WTC11 (cell line): Measurements from ENCODE around the gene POGK. TPM values are rescaled to one million over a fixed set of nuclear protein-coding genes. Genes with fewer than 3 reads are reported as not detected.

Experiments used
- ATAC-seq: fragments of 200-7000 bp; cut with Tn5 transposase; 2 replicates; pipeline ENCODE4 v1.10.0; 2021; ENCODE audit warnings: mild to moderate bottlenecking, moderate library complexity
- CTCF ChIA-PET: fragments of 300-600 bp; sonication (Branson Sonifier 250); formaldehyde crosslinking; loops from one replicate; lab custom pipeline; 2021; ENCODE audit warnings: antibody characterized with exemption; lab: Charles Lee
- POLR2A ChIA-PET: fragments of 350-600 bp; sonication (Branson Sonifier 250); formaldehyde crosslinking; loops from one replicate; lab custom pipeline; 2021; ENCODE audit warnings: antibody characterized with exemption; lab: Charles Lee
- DNase-seq: peaks from one replicate; pipeline ENCODE4 v3.0.0; 2021; ENCODE audit warnings: low spot score
- H3K27ac Mint-ChIP-seq: 2 replicates; pipeline ENCODE4 v1.8.0; 2021; ENCODE audit warnings: mixed read lengths
- H3K27me3 Mint-ChIP-seq: 2 replicates; pipeline ENCODE4 v1.8.0; 2021; ENCODE audit warnings: low read depth, mild to moderate bottlenecking, moderate library complexity, mixed read lengths
- H3K36me3 Mint-ChIP-seq: 2 replicates; pipeline ENCODE4 v1.8.0; 2021; ENCODE audit warnings: mixed read lengths
- H3K4me1 Mint-ChIP-seq: 2 replicates; pipeline ENCODE4 v1.8.0; 2022; ENCODE audit warnings: mixed read lengths
- H3K4me3 Mint-ChIP-seq: 2 replicates; pipeline ENCODE4 v1.8.0; 2021; ENCODE audit warnings: mild to moderate bottlenecking, moderate library complexity, mixed read lengths
- H3K9me3 Mint-ChIP-seq: 2 replicates; pipeline ENCODE4 v1.8.0; 2021; ENCODE audit warnings: mixed read lengths
- E2F5 ChIP-seq: sonication (generic); formaldehyde crosslinking; IDR thresholded peaks from 2 replicates; pipeline ENCODE4 v1.8.1; 2022; ENCODE audit warnings: mild to moderate bottlenecking, moderate library complexity, missing genetic modification reagents
- ERG ChIP-seq: fragments of 250-450 bp; sonication (Bioruptor Pico); IDR thresholded peaks from 2 replicates; pipeline ENCODE4 v1.8.0; 2021; ENCODE audit warnings: mild to moderate bottlenecking
- FOXP4 ChIP-seq: sonication (generic); formaldehyde crosslinking; IDR thresholded peaks from 2 replicates; pipeline ENCODE4 v1.8.0; 2022; ENCODE audit warnings: mild to moderate bottlenecking, missing genetic modification reagents
- RORB ChIP-seq: fragments of 250-450 bp; sonication (Bioruptor Pico); IDR thresholded peaks from 2 replicates; pipeline ENCODE4 v1.9.0; 2021; ENCODE audit warnings: mild to moderate bottlenecking
- ZNF396 ChIP-seq: fragments of 250-450 bp; sonication (Bioruptor Pico); IDR thresholded peaks from 2 replicates; pipeline ENCODE4 v1.8.0; 2021; ENCODE audit warnings: mild to moderate bottlenecking, moderate library complexity, borderline replicate concordance
- ZNF532 ChIP-seq: fragments of 250-450 bp; sonication (Bioruptor Pico); IDR thresholded peaks from 2 replicates; pipeline ENCODE4 v1.9.0; 2021; ENCODE audit warnings: mild to moderate bottlenecking, borderline replicate concordance
- total RNA-seq: library from RNA; stranded (reverse); gene quantifications from 3 replicates; pipeline ENCODE4 v1.2.3, GENCODE V29; 2021
- TF ChIP-seq, protein P1 (sequence below): sonication (generic); formaldehyde crosslinking; IDR thresholded peaks from 2 replicates; pipeline ENCODE4 v1.8.1; 2023; ENCODE audit warnings: mild to moderate bottlenecking, moderate library complexity, missing genetic modification reagents

The POGK gene
- total RNA-seq, 1 experiment from 2014 or later, result 33.1 TPM

DNA sequence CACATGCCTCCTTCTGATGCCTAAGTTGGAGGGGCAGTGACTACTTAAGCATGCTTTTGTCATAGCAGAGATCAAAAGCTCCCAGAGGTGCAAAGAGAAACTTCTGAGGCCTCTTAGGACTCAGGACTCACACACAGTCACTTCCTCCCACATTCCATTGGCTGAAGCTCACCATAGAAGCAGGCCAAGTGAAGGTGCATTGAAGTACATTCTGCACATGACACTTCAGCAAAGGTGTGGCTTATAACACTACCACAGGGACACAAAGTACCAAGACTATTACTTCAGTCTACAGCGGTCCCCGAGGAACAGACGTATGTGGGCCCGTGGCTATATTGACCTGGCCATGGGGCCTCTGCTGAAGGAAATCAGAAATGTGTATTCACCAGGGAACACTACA is 2.5 kb upstream of the POGK start (continued):
- TF ChIP-seq ERG (CRISPR knock-in tag) (no peak), ZNF532 (CRISPR knock-in tag) (no peak), RORB (no peak), ZNF396 (CRISPR knock-in tag) (no peak), FOXP4 (CRISPR knock-in tag) (no peak)

DNA sequence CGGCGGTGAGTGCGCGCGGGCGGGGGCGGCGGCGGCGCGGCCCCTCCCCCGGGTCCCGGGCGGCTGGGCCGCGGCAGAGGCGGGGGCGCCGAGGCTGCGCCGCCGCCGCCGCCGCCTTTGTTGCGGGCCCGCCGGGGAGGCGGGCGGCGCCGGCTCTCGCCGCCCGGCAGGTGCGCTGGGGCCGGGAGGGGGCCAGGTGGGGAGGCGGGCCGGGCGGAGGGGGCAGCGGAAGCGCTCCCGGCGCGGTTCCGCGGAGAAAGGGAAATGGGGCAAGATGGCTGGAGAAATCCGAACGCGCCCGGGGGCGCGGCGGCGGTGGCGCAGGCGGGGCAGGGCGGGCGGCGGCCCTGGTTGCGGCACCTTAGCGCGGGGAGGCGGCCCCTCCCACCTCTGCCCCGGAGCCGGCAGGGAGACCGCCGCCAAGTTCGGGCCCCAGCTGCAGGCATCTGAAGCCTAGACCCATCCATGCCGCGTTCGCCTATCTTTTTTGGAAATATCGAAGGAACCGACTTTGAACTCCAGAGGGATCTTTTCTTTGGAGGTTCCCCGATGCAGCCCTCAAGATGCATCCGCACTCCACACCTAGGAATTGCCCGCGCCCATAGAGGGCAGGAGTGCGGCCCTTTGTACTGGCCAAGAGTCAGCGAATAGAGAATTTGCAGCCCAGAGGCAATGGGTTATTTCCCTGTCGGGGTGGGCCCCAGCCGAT is 479 bp downstream of the POGK start:
- Mint-ChIP-seq H3K27ac (peak overlapping the region; percentile 71), H3K4me1 (peaks cover 23% of the 10 kb centered on the region), H3K27me3 (peaks cover 3% of the 10 kb centered on the region), H3K4me3 (peak overlapping the region; percentile 82), H3K9me3 (no peaks in the 10 kb centered on the region), H3K36me3 (peaks cover 43% of the 10 kb centered on the region)
- ChIA-PET CTCF (interaction anchor here (0.5 to 2.7 kb wide), 7 partner anchors 16 to 915 kb away, joined by 3 to 7 read pairs (median 3); no protein-coding TSS in a partner anchor), POLR2A (interaction anchor here (1.0 to 1.9 kb wide), 2 partner anchors 36 to 1142 kb away, joined by 4 to 11 read pairs; partner anchors contain the start of genes ALDH9A1 and TADA1)
- DNase-seq (peak; percentile 65), ATAC-seq (peak; percentile 52)
- TF ChIP-seq, protein P1, sequence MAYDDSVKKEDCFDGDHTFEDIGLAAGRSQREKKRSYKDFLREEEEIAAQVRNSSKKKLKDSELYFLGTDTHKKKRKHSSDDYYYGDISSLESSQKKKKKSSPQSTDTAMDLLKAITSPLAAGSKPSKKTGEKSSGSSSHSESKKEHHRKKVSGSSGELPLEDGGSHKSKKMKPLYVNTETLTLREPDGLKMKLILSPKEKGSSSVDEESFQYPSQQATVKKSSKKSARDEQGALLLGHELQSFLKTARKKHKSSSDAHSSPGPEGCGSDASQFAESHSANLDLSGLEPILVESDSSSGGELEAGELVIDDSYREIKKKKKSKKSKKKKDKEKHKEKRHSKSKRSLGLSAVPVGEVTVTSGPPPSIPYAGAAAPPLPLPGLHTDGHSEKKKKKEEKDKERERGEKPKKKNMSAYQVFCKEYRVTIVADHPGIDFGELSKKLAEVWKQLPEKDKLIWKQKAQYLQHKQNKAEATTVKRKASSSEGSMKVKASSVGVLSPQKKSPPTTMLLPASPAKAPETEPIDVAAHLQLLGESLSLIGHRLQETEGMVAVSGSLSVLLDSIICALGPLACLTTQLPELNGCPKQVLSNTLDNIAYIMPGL (CRISPR knock-in tag), result 0 out of 2 replicates have a peak, but pooled peaks have one; percentile 64
- TF ChIP-seq ZNF532 (CRISPR knock-in tag), result no peak
- TF ChIP-seq E2F5 (CRISPR knock-in tag), result 0 out of 2 replicates have a peak, but pooled peaks have one; percentile 9
